Stimulated activated CD8-positive, alpha-beta memory T cell treated with anti-CD3 and anti-CD28 coated beads, Interleukin-12 subunit alpha, Interleukin-12 subunit beta, amount 100 ng/mL, for 24 hours (primary cell): Measurements from ENCODE around the gene TCF20.

Source experiments
- DNase-seq: peaks from one replicate; pipeline ENCODE4 v3.0.0-alpha.2; 2020; ENCODE audit errors: extremely low read depth

TCF20 gene

GRCh38 chr22:42282252-42282942 lies 11.9 kb upstream of the TCF20 start:
- no peak for DNase-seq

GRCh38 chr22:42281706-42282251 lies 11.3 kb upstream of the TCF20 start:
- DNase-seq: no peak

- DNase-seq: no peak
Observed at GRCh38 chr22:42281284-42281683, 10.8 kb upstream of the TCF20 start.

- no peak for DNase-seq
Observed at GRCh38 chr22:42280836-42281235, 10.4 kb upstream of the TCF20 start.

- DNase-seq: no peak
Observed at GRCh38 chr22:42280140-42280539, 9.7 kb upstream of the TCF20 start.

- no peak for DNase-seq
Observed at GRCh38 chr22:42279425-42280020, 9.1 kb upstream of the TCF20 start.

GRCh38 chr22:42277988-42278776 lies 7.7 kb upstream of the TCF20 start:
- no peak for DNase-seq

- DNase-seq: no peak
Observed at GRCh38 chr22:42277232-42277753, 6.8 kb upstream of the TCF20 start.

- DNase-seq: no peak
Observed at GRCh38 chr22:42275970-42276369, 5.5 kb upstream of the TCF20 start.

- DNase-seq: no peak
Observed at GRCh38 chr22:42275176-42275575, 4.7 kb upstream of the TCF20 start.

GRCh38 chr22:42273855-42274451 lies 3.5 kb upstream of the TCF20 start:
- no peak for DNase-seq

GRCh38 chr22:42272431-42272999 lies 2.1 kb upstream of the TCF20 start:
- DNase-seq: no peak

- no peak for DNase-seq
Observed at GRCh38 chr22:42271906-42272305, 1.5 kb upstream of the TCF20 start.

GRCh38 chr22:42271191-42271813 lies 849 bp upstream of the TCF20 start:
- no peak for DNase-seq

- DNase-seq: no peak
Observed at GRCh38 chr22:42270176-42270509, 310 bp downstream of the TCF20 start.

GRCh38 chr22:42269432-42270175 lies 849 bp downstream of the TCF20 start:
- DNase-seq: peak; percentile 54

- no peak for DNase-seq
Observed at GRCh38 chr22:42268852-42269410, 1.5 kb downstream of the TCF20 start.

- no peak for DNase-seq
Observed at GRCh38 chr22:42265321-42265720, 5.1 kb downstream of the TCF20 start.

- no peak for DNase-seq
Observed at GRCh38 chr22:42263944-42264343, 6.5 kb downstream of the TCF20 start.

GRCh38 chr22:42262964-42263363 lies 7.5 kb downstream of the TCF20 start:
- DNase-seq: no peak
